GM19328 (cell line): ENCODE data around the gene RNF169.
"Not testable (repeated sequence)": the region's sequence is repeated elsewhere in the genome, so short reads cannot be mapped to it uniquely, and the experiment has no call there.

Experiments
- ATAC-seq: cut with Tn5 transposase; IDR thresholded peaks from one replicate; pipeline ENCODE4 v1.9.1; 2021; ENCODE audit warnings: mild to moderate bottlenecking, moderate library complexity; ENCODE audit not compliant: unreplicated experiment

The RNF169 gene

DNA sequence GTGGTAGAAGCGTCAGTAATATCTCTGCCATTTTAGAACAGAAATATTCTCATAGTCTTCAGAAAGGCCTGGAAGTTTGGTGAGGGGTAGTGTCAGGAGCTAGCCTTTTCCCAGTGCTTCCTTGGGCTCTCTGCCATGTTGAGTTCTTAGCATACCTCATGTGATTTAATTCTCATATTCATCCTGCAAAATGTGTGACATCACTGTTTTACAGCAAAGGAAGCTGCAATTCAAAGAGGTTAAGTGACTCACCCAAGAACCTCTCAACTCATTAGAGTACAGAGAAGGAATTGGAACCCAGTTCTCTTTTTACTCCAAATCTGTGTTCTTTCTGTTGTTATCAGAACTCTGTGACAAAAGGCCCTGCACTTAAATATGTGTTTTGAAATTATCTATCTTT, 72.1 kb downstream of the RNF169 start:
- no peak for ATAC-seq

- ATAC-seq: no peak
Observed at GRCh38 chr11:74822170-74822569, 73.5 kb downstream of the RNF169 start.

- no peak for ATAC-seq
Observed at GRCh38 chr11:74824285-74824982, 75.8 kb downstream of the RNF169 start.

- ATAC-seq: not testable (repeated sequence)
Observed at GRCh38 chr11:74825596-74825995, 76.9 kb downstream of the RNF169 start.

DNA sequence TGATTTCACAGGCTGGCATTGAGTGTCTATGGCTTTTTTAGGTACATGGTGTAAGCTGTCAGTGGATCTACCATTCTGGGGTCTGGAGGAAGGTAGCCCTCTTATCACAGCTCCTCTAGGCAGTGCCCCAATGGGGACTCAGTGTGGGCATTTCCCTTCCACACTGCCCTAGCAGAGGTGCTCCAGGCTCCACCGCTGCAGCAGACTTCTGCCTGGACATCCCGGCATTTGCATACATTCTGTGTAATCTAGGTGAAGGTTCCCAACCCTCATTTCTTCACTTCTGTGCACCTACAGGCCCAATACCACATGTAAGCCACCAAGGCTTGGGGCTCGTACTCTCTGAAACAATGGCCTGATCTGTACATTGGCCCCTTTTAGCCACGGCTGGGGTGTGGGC, 78.3 kb downstream of the RNF169 start:
- no peak for ATAC-seq

- no peak for ATAC-seq
Observed at GRCh38 chr11:74837191-74837590, 88.5 kb downstream of the RNF169 start.

- no peak for ATAC-seq
Observed at GRCh38 chr11:74838188-74838587, 89.5 kb downstream of the RNF169 start.

DNA sequence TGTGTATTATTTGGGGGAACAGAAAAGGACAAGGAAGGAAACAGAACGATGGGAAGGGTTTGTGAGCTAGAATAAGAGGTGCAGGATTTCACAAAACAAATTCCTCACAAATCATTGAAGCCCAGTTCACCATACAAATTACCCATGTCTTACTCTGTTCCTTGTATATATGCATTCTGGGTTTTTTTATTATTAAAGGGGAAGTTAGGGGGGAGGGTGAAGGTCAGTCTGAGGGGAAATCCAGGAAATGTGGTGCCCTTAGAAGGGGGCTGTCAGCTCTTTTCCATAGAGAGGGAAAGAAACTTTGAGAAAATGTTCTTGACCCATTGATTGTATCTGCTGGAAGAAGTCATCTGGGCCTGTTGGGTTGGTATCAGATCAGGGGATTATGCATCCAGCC, 90.8 kb downstream of the RNF169 start:
- no peak for ATAC-seq

GRCh38 chr11:74839971-74840370, 91.3 kb downstream of the RNF169 start:
- ATAC-seq: no peak

GRCh38 chr11:74840486-74840885, 91.8 kb downstream of the RNF169 start:
- no peak for ATAC-seq

GRCh38 chr11:74842967-74843366, 94.3 kb downstream of the RNF169 start:
- no peak for ATAC-seq

- no peak for ATAC-seq
Observed at GRCh38 chr11:74844072-74844471, 95.4 kb downstream of the RNF169 start.

DNA sequence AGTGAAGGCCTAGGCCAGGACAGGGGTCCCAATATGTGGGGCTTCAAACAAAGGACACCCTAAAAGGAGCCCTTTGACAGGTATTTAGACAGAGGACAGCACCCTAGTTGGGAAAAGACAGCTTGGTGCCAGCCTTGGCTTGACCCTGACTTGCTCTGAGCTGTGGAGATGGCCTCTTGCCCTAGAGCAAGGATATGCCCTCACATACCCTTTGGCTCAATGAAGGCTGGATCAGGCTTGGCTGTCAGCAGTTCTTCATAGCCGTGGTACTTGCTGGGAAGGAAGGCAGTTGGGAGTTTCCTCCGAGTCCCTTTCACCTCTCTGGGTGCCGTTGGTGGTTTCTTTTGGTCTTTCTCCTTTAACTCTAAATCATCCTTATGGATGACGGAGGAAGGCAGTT, 96.2 kb downstream of the RNF169 start:
- ATAC-seq: no peak

- ATAC-seq: no peak
Observed at GRCh38 chr11:74845978-74846517, 97.4 kb downstream of the RNF169 start.

GRCh38 chr11:74846770-74847169, 98.1 kb downstream of the RNF169 start:
- no peak for ATAC-seq

- ATAC-seq: no peak
Observed at GRCh38 chr11:74847395-74847794, 98.7 kb downstream of the RNF169 start.

GRCh38 chr11:74847895-74848294, 99.2 kb downstream of the RNF169 start:
- ATAC-seq: no peak

DNA sequence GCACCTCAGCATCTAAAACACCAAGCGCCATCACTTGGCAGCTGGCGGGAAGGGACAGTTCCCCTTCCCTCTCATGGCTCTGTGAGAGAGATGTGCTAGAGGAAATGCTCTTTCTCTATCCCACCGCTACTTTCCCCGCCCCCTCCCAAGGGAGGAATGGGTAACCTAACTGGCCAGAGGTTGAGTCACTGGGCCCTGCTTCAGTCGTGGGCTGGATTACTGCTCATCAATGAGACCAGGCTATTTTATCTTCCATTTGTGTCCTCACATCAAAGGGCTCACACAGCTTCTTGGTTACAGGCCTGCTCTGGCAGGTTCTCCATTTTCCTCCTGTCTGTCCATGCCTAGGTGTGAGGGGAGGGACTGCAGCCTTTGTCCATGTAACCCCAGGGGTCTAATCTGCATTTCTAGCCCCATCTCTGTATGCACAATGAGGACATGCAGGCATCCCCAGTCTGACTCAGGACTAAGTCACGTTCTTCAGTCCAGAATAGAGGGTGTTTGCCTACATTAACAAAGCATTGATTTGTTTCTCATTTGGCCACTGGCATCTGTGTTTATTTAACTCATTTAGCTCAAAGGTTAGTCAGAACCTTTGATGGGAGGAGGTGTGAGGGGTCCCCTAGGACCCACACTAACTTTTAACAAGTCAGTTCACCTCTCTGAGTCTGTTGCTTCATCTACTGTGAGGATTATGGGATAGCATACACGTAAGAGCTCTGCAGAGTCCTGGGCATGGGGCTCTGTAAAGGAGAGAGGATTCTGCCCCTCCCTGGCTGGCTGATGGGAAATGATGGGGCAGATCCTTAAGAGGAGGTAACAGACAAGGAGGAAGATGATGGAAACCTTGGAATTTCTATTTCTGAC, 101.1 kb downstream of the RNF169 start:
- no peak for ATAC-seq

DNA sequence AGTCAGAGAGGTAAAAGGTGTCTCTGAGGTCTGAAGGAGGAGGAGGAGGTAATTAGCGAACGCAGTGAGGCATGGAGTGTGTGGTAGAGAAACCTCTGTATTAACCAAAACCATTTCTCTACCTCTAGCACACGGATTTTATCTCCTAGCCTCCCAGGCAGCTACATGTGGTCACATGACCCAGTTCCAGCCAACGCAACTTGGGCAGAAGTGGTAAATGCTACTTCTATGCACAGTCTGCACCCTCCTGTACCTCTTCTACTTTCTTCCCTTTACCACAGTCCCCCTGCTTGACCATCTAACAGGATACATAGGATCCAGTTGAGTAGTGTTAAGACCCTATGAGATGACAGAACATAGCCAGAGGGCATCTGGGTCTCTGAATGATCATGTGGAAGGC, 104.6 kb downstream of the RNF169 start:
- no peak for ATAC-seq

- no peak for ATAC-seq
Observed at GRCh38 chr11:74860743-74861142, 112.1 kb downstream of the RNF169 start.

DNA sequence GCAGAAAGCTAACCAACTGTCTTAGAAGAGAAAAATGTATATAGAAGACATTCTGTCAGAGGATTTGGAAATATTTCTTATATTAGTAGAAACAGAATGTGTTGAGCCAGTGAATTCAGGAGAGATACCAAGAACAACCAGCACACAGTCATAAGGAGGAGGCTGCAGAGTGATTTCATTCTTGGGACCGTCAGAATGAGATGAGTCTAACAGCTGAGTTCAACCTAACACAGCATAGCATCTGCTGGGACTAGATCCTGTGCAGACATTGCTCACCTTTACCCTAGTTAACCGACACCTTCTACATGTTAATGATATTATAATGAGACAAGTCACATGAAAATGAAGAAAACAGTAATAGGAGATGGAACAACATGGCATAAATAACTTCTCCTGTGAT, 114.8 kb downstream of the RNF169 start:
- no peak for ATAC-seq

DNA sequence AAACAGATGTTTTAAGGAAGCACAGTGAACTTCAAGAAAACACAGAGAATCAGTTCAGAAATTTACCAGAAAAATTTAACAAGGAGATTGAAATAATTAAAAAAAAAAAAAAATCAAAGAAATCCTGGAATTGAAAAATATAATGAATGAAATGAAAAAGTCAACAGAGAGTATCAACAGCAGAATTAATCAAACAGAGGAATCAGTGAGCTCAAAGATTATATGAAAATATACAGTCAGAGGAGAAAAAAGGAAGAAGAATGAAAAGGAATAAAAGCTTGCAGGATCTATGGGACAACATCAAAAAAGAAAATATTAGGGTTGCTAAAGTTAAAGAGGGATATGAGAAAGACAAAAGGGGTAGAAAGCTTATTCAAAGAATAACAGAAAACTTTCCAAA, 117.9 kb downstream of the RNF169 start:
- ATAC-seq: no peak
